ENCODE data around the gene GPC3. TPM values are rescaled to one million over a fixed set of nuclear protein-coding genes. Genes with fewer than 3 reads are reported as not detected.

Gene GPC3
- polyA plus RNA-seq, 1 donor, result 75.8 TPM

- WGBS (ENCODE audit: insufficient coverage, low lambda C conversion rate), result 90% methylated on average over 1 of the region's 2 CpGs
- no peak overlapping the region for H3K4me3 ChIP-seq (ENCODE audit: low read length)
- H3K27ac ChIP-seq (ENCODE audit: low read length), result no peak overlapping the region
- H3K27me3 ChIP-seq (ENCODE audit: control insufficient read depth, insufficient read depth, low read length), result no peaks in the 10 kb centered on the region
- H3K9me3 ChIP-seq (ENCODE audit: control insufficient read depth, low read depth, low read length), result no peaks in the 10 kb centered on the region
- H3K36me3 ChIP-seq (ENCODE audit: control insufficient read depth, insufficient read depth, low read length), result no peaks in the 10 kb centered on the region
- H3K4me1 ChIP-seq (ENCODE audit: control insufficient read depth, insufficient read depth, low read length), result no peaks in the 10 kb centered on the region
- DNase-seq, result no peak
These were observed 32.3 kb downstream of the GPC3 start for GRCh38 chrX:133953078-133953477.

- no peak overlapping the region for H3K27ac ChIP-seq (ENCODE audit: low read length)
- DNase-seq, result no peak
- WGBS (ENCODE audit: insufficient coverage, low lambda C conversion rate), result no CpG with 5 or more reads among the region's 2 CpGs
- H3K4me3 ChIP-seq (ENCODE audit: low read length), result no peak overlapping the region
- H3K36me3 ChIP-seq (ENCODE audit: control insufficient read depth, insufficient read depth, low read length), result no peaks in the 10 kb centered on the region
- no peaks in the 10 kb centered on the region for H3K4me1 ChIP-seq (ENCODE audit: control insufficient read depth, insufficient read depth, low read length)
- H3K9me3 ChIP-seq (ENCODE audit: control insufficient read depth, low read depth, low read length), result no peaks in the 10 kb centered on the region
- no peaks in the 10 kb centered on the region for H3K27me3 ChIP-seq (ENCODE audit: control insufficient read depth, insufficient read depth, low read length)
These were observed 34.3 kb downstream of the GPC3 start for GRCh38 chrX:133951098-133951497.

- Histone ChIP-seq H3K9me3 (ENCODE audit: control insufficient read depth, low read depth, low read length) (no peaks in the 10 kb centered on the region), H3K4me3 (ENCODE audit: low read length) (no peak overlapping the region), H3K27me3 (ENCODE audit: control insufficient read depth, insufficient read depth, low read length) (no peaks in the 10 kb centered on the region), H3K4me1 (ENCODE audit: control insufficient read depth, insufficient read depth, low read length) (no peaks in the 10 kb centered on the region), H3K27ac (ENCODE audit: low read length) (no peak overlapping the region), H3K36me3 (ENCODE audit: control insufficient read depth, insufficient read depth, low read length) (no peaks in the 10 kb centered on the region)
- WGBS (ENCODE audit: insufficient coverage, low lambda C conversion rate), result 100% methylated on average over 1 of the region's 3 CpGs
- no peak for DNase-seq
These were observed 35.2 kb downstream of the GPC3 start for GRCh38 chrX:133950214-133950613.

GRCh38 chrX:133948895-133949294 is 36.5 kb downstream of the GPC3 start:
- Histone ChIP-seq H3K4me3 (ENCODE audit: low read length) (no peak overlapping the region), H3K27ac (ENCODE audit: low read length) (no peak overlapping the region), H3K36me3 (ENCODE audit: control insufficient read depth, insufficient read depth, low read length) (no peaks in the 10 kb centered on the region), H3K27me3 (ENCODE audit: control insufficient read depth, insufficient read depth, low read length) (no peaks in the 10 kb centered on the region), H3K9me3 (ENCODE audit: control insufficient read depth, low read depth, low read length) (no peaks in the 10 kb centered on the region), H3K4me1 (ENCODE audit: control insufficient read depth, insufficient read depth, low read length) (no peaks in the 10 kb centered on the region)
- WGBS (ENCODE audit: insufficient coverage, low lambda C conversion rate), result 100% methylated on average over 1 of the region's 1 CpG
- no peak for DNase-seq

- Histone ChIP-seq H3K36me3 (ENCODE audit: control insufficient read depth, insufficient read depth, low read length) (no peaks in the 10 kb centered on the region), H3K4me3 (ENCODE audit: low read length) (no peak overlapping the region), H3K9me3 (ENCODE audit: control insufficient read depth, low read depth, low read length) (no peaks in the 10 kb centered on the region), H3K27me3 (ENCODE audit: control insufficient read depth, insufficient read depth, low read length) (no peaks in the 10 kb centered on the region), H3K27ac (ENCODE audit: low read length) (no peak overlapping the region), H3K4me1 (ENCODE audit: control insufficient read depth, insufficient read depth, low read length) (no peaks in the 10 kb centered on the region)
- no CpG with 5 or more reads among the region's 1 CpG for WGBS (ENCODE audit: insufficient coverage, low lambda C conversion rate)
- DNase-seq, result no peak
These were observed 37.4 kb downstream of the GPC3 start for GRCh38 chrX:133947996-133948395.

- no peaks in the 10 kb centered on the region for H3K9me3 ChIP-seq (ENCODE audit: control insufficient read depth, low read depth, low read length)
- WGBS (ENCODE audit: insufficient coverage, low lambda C conversion rate), result no CpG with 5 or more reads among the region's 2 CpGs
- H3K36me3 ChIP-seq (ENCODE audit: control insufficient read depth, insufficient read depth, low read length), result no peaks in the 10 kb centered on the region
- H3K4me3 ChIP-seq (ENCODE audit: low read length), result no peak overlapping the region
- no peaks in the 10 kb centered on the region for H3K27me3 ChIP-seq (ENCODE audit: control insufficient read depth, insufficient read depth, low read length)
- no peak for DNase-seq
- no peak overlapping the region for H3K27ac ChIP-seq (ENCODE audit: low read length)
- no peaks in the 10 kb centered on the region for H3K4me1 ChIP-seq (ENCODE audit: control insufficient read depth, insufficient read depth, low read length)
These were observed 38.4 kb downstream of the GPC3 start for GRCh38 chrX:133947022-133947421.

GRCh38 chrX:133943507-133943906 is 41.9 kb downstream of the GPC3 start:
- H3K4me1 ChIP-seq (ENCODE audit: control insufficient read depth, insufficient read depth, low read length), result peaks cover 19% of the 10 kb centered on the region

GRCh38 chrX:133939655-133940302 is 45.6 kb downstream of the GPC3 start:
- no peak overlapping the region for H3K27ac ChIP-seq (ENCODE audit: low read length)
- no peak for DNase-seq
- no peaks in the 10 kb centered on the region for H3K9me3 ChIP-seq (ENCODE audit: control insufficient read depth, low read depth, low read length)
- peaks cover 22% of the 10 kb centered on the region for H3K4me1 ChIP-seq (ENCODE audit: control insufficient read depth, insufficient read depth, low read length)
- WGBS (ENCODE audit: insufficient coverage, low lambda C conversion rate), result no CpG with 5 or more reads among the region's 2 CpGs
- no peaks in the 10 kb centered on the region for H3K27me3 ChIP-seq (ENCODE audit: control insufficient read depth, insufficient read depth, low read length)
- H3K4me3 ChIP-seq (ENCODE audit: low read length), result no peak overlapping the region
- no peaks in the 10 kb centered on the region for H3K36me3 ChIP-seq (ENCODE audit: control insufficient read depth, insufficient read depth, low read length)

More at GRCh38 chrX:133943507-133943906, 41.9 kb downstream of the GPC3 start:
- Histone ChIP-seq H3K27ac (ENCODE audit: low read length) (no peak overlapping the region), H3K4me3 (ENCODE audit: low read length) (no peak overlapping the region), H3K9me3 (ENCODE audit: control insufficient read depth, low read depth, low read length) (no peaks in the 10 kb centered on the region), H3K36me3 (ENCODE audit: control insufficient read depth, insufficient read depth, low read length) (no peaks in the 10 kb centered on the region), H3K27me3 (ENCODE audit: control insufficient read depth, insufficient read depth, low read length) (no peaks in the 10 kb centered on the region)
- no peak for DNase-seq
- no CpG with 5 or more reads among the region's 1 CpG for WGBS (ENCODE audit: insufficient coverage, low lambda C conversion rate)

GRCh38 chrX:133938530-133938929 is 46.9 kb downstream of the GPC3 start:
- Histone ChIP-seq H3K27ac (ENCODE audit: low read length) (peak overlapping the region; percentile 47), H3K4me1 (ENCODE audit: control insufficient read depth, insufficient read depth, low read length) (peaks cover 22% of the 10 kb centered on the region), H3K9me3 (ENCODE audit: control insufficient read depth, low read depth, low read length) (no peaks in the 10 kb centered on the region), H3K27me3 (ENCODE audit: control insufficient read depth, insufficient read depth, low read length) (no peaks in the 10 kb centered on the region), H3K36me3 (ENCODE audit: control insufficient read depth, insufficient read depth, low read length) (no peaks in the 10 kb centered on the region), H3K4me3 (ENCODE audit: low read length) (no peak overlapping the region)
- no CpG with 5 or more reads among the region's 1 CpG for WGBS (ENCODE audit: insufficient coverage, low lambda C conversion rate)
- peak in 1 of 2 donors; percentile 21 for DNase-seq

GRCh38 chrX:133937022-133937421 is 48.4 kb downstream of the GPC3 start:
- no peak overlapping the region for H3K4me3 ChIP-seq (ENCODE audit: low read length)
- H3K27ac ChIP-seq (ENCODE audit: low read length), result no peak overlapping the region
- H3K36me3 ChIP-seq (ENCODE audit: control insufficient read depth, insufficient read depth, low read length), result no peaks in the 10 kb centered on the region
- no peaks in the 10 kb centered on the region for H3K27me3 ChIP-seq (ENCODE audit: control insufficient read depth, insufficient read depth, low read length)
- no CpG with 5 or more reads among the region's 3 CpGs for WGBS (ENCODE audit: insufficient coverage, low lambda C conversion rate)
- DNase-seq, result peak in 1 of 2 donors; percentile 32
- H3K4me1 ChIP-seq (ENCODE audit: control insufficient read depth, insufficient read depth, low read length), result peaks cover 22% of the 10 kb centered on the region
- no peaks in the 10 kb centered on the region for H3K9me3 ChIP-seq (ENCODE audit: control insufficient read depth, low read depth, low read length)

- Histone ChIP-seq H3K4me3 (ENCODE audit: low read length) (no peak overlapping the region), H3K27me3 (ENCODE audit: control insufficient read depth, insufficient read depth, low read length) (no peaks in the 10 kb centered on the region), H3K27ac (ENCODE audit: low read length) (peak overlapping the region; percentile 33), H3K9me3 (ENCODE audit: control insufficient read depth, low read depth, low read length) (no peaks in the 10 kb centered on the region), H3K36me3 (ENCODE audit: control insufficient read depth, insufficient read depth, low read length) (no peaks in the 10 kb centered on the region), H3K4me1 (ENCODE audit: control insufficient read depth, insufficient read depth, low read length) (peaks cover 13% of the 10 kb centered on the region)
- peak in 1 of 2 donors; percentile 67 for DNase-seq
- no CpG with 5 or more reads among the region's 4 CpGs for WGBS (ENCODE audit: insufficient coverage, low lambda C conversion rate)
These were observed 50.3 kb downstream of the GPC3 start for GRCh38 chrX:133935076-133935475.
